GM12878 (cell line): ENCODE results near the gene TANC1.

ENCODE experiments used
- CBFB ChIP-seq: IDR thresholded peaks from 2 replicates; pipeline ENCODE4 v1.6.1; 2016; ENCODE audit warnings: antibody characterized with exemption, low read depth
- CHD2 ChIP-seq: IDR thresholded peaks from 2 replicates; pipeline ENCODE4 v1.6.1; 2011; ENCODE audit warnings: low read depth, low read length, improper control_type of control experiment, borderline replicate concordance
- CREM ChIP-seq: IDR thresholded peaks from 2 replicates; pipeline ENCODE4 v1.6.1; 2014; ENCODE audit warnings: antibody characterized with exemption, low read depth
- ESRRA ChIP-seq: IDR thresholded peaks from 2 replicates; pipeline ENCODE4 v1.6.1; 2012; ENCODE audit warnings: mild to moderate bottlenecking, low read length, improper control_type of control experiment
- EZH2 ChIP-seq: IDR thresholded peaks from 2 replicates; pipeline ENCODE4 v1.6.1; 2012; ENCODE audit warnings: low read depth, mild to moderate bottlenecking, control low read depth, inconsistent platforms, low read length, borderline replicate concordance; ENCODE audit not compliant: control insufficient read depth
- MTA3 ChIP-seq: IDR thresholded peaks from 2 replicates; pipeline ENCODE4 v1.6.1; 2012; ENCODE audit warnings: low read length, inconsistent platforms, borderline replicate concordance
- YY1 ChIP-seq: IDR thresholded peaks from 2 replicates; pipeline ENCODE4 v1.6.1; 2011; ENCODE audit warnings: low read depth, mild to moderate bottlenecking, low read length
- ZNF217 ChIP-seq: fragments of 450-650 bp; IDR thresholded peaks from 2 replicates; pipeline ENCODE4 v1.6.1; 2017; ENCODE audit warnings: antibody characterized with exemption, mild to moderate bottlenecking
- TF ChIP-seq, protein P1 (sequence below), 3 experiments: IDR thresholded peaks in 2 of 3; conservative IDR thresholded peaks in 1 of 3; 2 replicates each; pipeline ENCODE4 v1.5.1; 2011; ENCODE audit warnings: low read depth in 3 of 3, low read length in 3 of 3, mild to moderate bottlenecking in 3 of 3, control low read depth in 2 of 3, moderate library complexity in 2 of 3, inconsistent platforms in 1 of 3, mixed read lengths in 1 of 3; ENCODE audit not compliant: control insufficient read depth in 2 of 3, insufficient read depth in 1 of 3; ENCODE audit errors: extremely low read depth in 1 of 3
- TF ChIP-seq, protein P2 (sequence below): fragments of 450-650 bp; formaldehyde crosslinking; IDR thresholded peaks from 2 replicates; pipeline ENCODE4 v1.5.0; 2022; ENCODE audit warnings: mild to moderate bottlenecking, missing genetic modification characterization
- TF ChIP-seq, protein P3 (sequence below): IDR thresholded peaks from 2 replicates; pipeline ENCODE4 v1.6.1; 2012; ENCODE audit warnings: low read depth, low read length, improper control_type of control experiment

DNA sequence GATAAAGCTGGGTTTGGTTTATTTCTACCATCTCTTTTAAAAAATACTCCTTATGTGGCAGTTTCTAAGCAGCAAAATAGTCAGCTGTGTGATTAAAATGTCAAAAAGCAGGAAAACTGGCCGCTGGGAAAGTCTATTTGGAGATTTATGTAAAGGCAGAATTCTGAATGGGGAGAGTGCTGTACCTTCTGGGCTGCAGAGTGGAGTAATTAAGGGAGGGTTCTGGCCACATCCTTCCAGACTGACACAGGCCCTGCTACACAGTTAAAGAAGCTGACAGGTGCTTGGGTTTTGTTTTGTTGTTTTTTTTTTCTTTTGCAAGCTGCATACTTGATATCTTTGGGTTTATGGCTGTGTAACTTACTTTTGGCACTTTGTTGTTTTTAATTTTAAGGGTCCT is 160.8 kb downstream of the TANC1 start:
- TF ChIP-seq YY1 (no peak), CHD2 (no peak), MTA3 (no peak), EZH2 (no peak), CBFB (no peak), ESRRA (no peak), CREM (no peak), ZNF217 (no peak)
- TF ChIP-seq, protein P1, sequence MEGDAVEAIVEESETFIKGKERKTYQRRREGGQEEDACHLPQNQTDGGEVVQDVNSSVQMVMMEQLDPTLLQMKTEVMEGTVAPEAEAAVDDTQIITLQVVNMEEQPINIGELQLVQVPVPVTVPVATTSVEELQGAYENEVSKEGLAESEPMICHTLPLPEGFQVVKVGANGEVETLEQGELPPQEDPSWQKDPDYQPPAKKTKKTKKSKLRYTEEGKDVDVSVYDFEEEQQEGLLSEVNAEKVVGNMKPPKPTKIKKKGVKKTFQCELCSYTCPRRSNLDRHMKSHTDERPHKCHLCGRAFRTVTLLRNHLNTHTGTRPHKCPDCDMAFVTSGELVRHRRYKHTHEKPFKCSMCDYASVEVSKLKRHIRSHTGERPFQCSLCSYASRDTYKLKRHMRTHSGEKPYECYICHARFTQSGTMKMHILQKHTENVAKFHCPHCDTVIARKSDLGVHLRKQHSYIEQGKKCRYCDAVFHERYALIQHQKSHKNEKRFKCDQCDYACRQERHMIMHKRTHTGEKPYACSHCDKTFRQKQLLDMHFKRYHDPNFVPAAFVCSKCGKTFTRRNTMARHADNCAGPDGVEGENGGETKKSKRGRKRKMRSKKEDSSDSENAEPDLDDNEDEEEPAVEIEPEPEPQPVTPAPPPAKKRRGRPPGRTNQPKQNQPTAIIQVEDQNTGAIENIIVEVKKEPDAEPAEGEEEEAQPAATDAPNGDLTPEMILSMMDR (IDR thresholded peaks at IDR 0.05 in 2 of 3, conservative IDR thresholded peaks at IDR 0.05 in 1 of 3; ENCODE audit: control insufficient read depth in 2 of 3, extremely low read depth in 1 of 3, insufficient read depth in 1 of 3, low read depth in 3 of 3, low read length in 3 of 3) = no peak
- TF ChIP-seq, protein P2, sequence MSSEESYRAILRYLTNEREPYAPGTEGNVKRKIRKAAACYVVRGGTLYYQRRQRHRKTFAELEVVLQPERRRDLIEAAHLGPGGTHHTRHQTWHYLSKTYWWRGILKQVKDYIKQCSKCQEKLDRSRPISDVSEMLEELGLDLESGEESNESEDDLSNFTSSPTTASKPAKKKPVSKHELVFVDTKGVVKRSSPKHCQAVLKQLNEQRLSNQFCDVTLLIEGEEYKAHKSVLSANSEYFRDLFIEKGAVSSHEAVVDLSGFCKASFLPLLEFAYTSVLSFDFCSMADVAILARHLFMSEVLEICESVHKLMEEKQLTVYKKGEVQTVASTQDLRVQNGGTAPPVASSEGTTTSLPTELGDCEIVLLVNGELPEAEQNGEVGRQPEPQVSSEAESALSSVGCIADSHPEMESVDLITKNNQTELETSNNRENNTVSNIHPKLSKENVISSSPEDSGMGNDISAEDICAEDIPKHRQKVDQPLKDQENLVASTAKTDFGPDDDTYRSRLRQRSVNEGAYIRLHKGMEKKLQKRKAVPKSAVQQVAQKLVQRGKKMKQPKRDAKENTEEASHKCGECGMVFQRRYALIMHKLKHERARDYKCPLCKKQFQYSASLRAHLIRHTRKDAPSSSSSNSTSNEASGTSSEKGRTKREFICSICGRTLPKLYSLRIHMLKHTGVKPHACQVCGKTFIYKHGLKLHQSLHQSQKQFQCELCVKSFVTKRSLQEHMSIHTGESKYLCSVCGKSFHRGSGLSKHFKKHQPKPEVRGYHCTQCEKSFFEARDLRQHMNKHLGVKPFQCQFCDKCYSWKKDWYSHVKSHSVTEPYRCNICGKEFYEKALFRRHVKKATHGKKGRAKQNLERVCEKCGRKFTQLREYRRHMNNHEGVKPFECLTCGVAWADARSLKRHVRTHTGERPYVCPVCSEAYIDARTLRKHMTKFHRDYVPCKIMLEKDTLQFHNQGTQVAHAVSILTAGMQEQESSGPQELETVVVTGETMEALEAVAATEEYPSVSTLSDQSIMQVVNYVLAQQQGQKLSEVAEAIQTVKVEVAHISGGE (CRISPR knock-in tag) = no peak
- TF ChIP-seq, protein P3, sequence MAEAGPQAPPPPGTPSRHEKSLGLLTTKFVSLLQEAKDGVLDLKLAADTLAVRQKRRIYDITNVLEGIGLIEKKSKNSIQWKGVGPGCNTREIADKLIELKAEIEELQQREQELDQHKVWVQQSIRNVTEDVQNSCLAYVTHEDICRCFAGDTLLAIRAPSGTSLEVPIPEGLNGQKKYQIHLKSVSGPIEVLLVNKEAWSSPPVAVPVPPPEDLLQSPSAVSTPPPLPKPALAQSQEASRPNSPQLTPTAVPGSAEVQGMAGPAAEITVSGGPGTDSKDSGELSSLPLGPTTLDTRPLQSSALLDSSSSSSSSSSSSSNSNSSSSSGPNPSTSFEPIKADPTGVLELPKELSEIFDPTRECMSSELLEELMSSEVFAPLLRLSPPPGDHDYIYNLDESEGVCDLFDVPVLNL = no peak
